Activated CD8-positive, alpha-beta T cell treated with anti-CD3 and anti-CD28 coated beads for 36 hours (primary cell): ENCODE measurements around the gene SYNJ2. TPM values are rescaled to one million over a fixed set of nuclear protein-coding genes. Genes with fewer than 3 reads are reported as not detected.

ENCODE experiments used
- ATAC-seq: fragments of 200-7000 bp; cut with Tn5 transposase; one replicate; pipeline ENCODE4 v1.10.0; 2021; ENCODE audit warnings: mild to moderate bottlenecking, moderate library complexity
- CTCF ChIA-PET: fragments of 350-600 bp; sonication (Branson Sonifier 250); formaldehyde crosslinking; loops from one replicate; lab custom pipeline; 2021; ENCODE audit warnings: antibody characterized with exemption; lab: Charles Lee
- POLR2A ChIA-PET: fragments of 350-600 bp; sonication (Branson Sonifier 250); formaldehyde crosslinking; loops from one replicate; lab custom pipeline; 2021; ENCODE audit warnings: antibody characterized with exemption; lab: Charles Lee
- DNase-seq: peaks from one replicate; pipeline ENCODE4 v3.0.0-alpha.2; 2020
- H3K27ac Mint-ChIP-seq: one replicate; pipeline ENCODE4 v1.8.0; 2021; ENCODE audit warnings: mild to moderate bottlenecking, mixed read lengths
- H3K27me3 Mint-ChIP-seq: one replicate; pipeline ENCODE4 v1.8.0; 2021; ENCODE audit warnings: mixed read lengths
- H3K36me3 Mint-ChIP-seq: one replicate; pipeline ENCODE4 v1.8.0; 2021; ENCODE audit warnings: low read depth, mixed read lengths
- H3K4me1 Mint-ChIP-seq: one replicate; pipeline ENCODE4 v1.8.0; 2021; ENCODE audit warnings: low read depth, mixed read lengths
- H3K4me3 Mint-ChIP-seq: one replicate; pipeline ENCODE4 v1.8.0; 2021; ENCODE audit warnings: mild to moderate bottlenecking, moderate library complexity, mixed read lengths
- H3K9me3 Mint-ChIP-seq: one replicate; pipeline ENCODE4 v1.8.0; 2021; ENCODE audit warnings: mixed read lengths
- intact Hi-C: fragments of 100-400 bp; cut with micrococcal nuclease; formaldehyde crosslinking; loops from one replicate; pipeline ENCODE4 v1.10.0; 2022
- total RNA-seq, 2 experiments: library from RNA; stranded (reverse); gene quantifications; one replicate each; pipeline ENCODE4 v1.2.3, GENCODE V29; 2021
- TF ChIP-seq, protein P1 (sequence below): fragments of 200-600 bp; IDR thresholded peaks from one replicate; pipeline ENCODE4 v1.8.0; 2022; ENCODE audit warnings: antibody characterized with exemption, mild to moderate bottlenecking

SYNJ2 gene
- total RNA-seq, 2 experiments from 2014 or later: 27.7 to 28.5 TPM

DNA sequence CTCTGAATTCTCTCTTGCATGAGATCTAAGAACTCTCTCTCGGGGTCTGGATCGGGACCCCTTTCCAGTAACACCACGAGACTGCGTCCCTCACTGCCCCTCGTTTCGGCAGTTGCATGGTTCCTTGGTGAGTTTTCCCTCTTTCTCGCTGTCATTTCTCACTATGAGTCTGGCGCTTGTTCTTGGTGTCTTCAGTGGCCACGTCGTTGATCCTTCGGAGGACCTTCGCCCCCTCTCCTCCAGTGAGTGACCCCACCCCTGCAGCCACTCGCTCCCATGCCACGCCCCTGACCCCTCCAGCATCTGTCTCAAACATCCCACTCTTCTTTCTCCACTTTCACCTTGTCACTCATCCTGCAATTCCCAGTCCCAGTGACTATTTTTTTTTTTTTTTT, 23.0 kb downstream of the SYNJ2 start:
- H3K27ac Mint-ChIP-seq: no peak overlapping the region
- no peak overlapping the region for H3K4me3 Mint-ChIP-seq
- TF ChIP-seq, protein P1, sequence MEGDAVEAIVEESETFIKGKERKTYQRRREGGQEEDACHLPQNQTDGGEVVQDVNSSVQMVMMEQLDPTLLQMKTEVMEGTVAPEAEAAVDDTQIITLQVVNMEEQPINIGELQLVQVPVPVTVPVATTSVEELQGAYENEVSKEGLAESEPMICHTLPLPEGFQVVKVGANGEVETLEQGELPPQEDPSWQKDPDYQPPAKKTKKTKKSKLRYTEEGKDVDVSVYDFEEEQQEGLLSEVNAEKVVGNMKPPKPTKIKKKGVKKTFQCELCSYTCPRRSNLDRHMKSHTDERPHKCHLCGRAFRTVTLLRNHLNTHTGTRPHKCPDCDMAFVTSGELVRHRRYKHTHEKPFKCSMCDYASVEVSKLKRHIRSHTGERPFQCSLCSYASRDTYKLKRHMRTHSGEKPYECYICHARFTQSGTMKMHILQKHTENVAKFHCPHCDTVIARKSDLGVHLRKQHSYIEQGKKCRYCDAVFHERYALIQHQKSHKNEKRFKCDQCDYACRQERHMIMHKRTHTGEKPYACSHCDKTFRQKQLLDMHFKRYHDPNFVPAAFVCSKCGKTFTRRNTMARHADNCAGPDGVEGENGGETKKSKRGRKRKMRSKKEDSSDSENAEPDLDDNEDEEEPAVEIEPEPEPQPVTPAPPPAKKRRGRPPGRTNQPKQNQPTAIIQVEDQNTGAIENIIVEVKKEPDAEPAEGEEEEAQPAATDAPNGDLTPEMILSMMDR: no peak
- H3K36me3 Mint-ChIP-seq: peaks cover 22% of the 10 kb centered on the region
- POLR2A ChIA-PET: no interaction called here
- no peaks in the 10 kb centered on the region for H3K9me3 Mint-ChIP-seq
- H3K27me3 Mint-ChIP-seq: no peaks in the 10 kb centered on the region
- ATAC-seq: no peak
- peaks cover 57% of the 10 kb centered on the region for H3K4me1 Mint-ChIP-seq
- intact Hi-C loops: no loop called here
- CTCF ChIA-PET: interaction anchor here (3.5 kb wide), 1 partner anchor 22 kb away, joined by 16 read pairs; no protein-coding TSS in a partner anchor
- DNase-seq: no peak

- H3K36me3 Mint-ChIP-seq: peaks cover 25% of the 10 kb centered on the region
- H3K9me3 Mint-ChIP-seq: no peaks in the 10 kb centered on the region
- ChIA-PET CTCF (interaction anchor here (1.1 to 1.5 kb wide), 3 partner anchors 9 to 21 kb away, joined by 3 to 5 read pairs (median 3); no protein-coding TSS in a partner anchor), POLR2A (no interaction called here)
- H3K4me1 Mint-ChIP-seq: peaks cover 67% of the 10 kb centered on the region
- no peak overlapping the region for H3K4me3 Mint-ChIP-seq
- no peak overlapping the region for H3K27ac Mint-ChIP-seq
- no peak for DNase-seq
- no peak for ATAC-seq
- no peaks in the 10 kb centered on the region for H3K27me3 Mint-ChIP-seq
- TF ChIP-seq, protein P1: no peak
- intact Hi-C loops: no loop called here
Measured at GRCh38 chr6:158005626-158006180, 24.0 kb downstream of the SYNJ2 start.

DNA sequence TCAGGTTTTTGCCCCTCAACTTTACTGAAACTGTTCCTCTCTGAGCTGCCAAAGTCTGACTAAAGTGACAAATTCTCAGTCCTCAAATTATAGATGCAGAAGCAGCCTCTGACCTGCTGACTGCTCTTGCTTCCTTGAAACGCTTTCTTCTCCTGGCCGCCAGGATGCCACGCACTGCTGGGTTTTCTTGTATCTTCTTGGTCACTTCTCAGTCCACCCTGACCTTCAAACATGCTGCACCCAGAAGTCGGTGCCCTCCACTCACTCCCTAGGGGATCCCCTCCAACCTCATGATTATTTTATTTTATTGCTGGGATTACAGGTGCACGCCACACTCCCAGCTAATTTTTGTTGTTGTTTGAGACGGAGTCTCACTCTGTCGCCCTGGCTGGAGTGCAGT, 24.7 kb downstream of the SYNJ2 start:
- Mint-ChIP-seq H3K27ac (no peak overlapping the region), H3K4me3 (no peak overlapping the region)

GRCh38 chr6:158006821-158007570, 25.3 kb downstream of the SYNJ2 start:
- POLR2A ChIA-PET: interaction anchor here (0.6 to 1.0 kb wide), 3 partner anchors 26 to 86 kb away, joined by 3 read pairs; no protein-coding TSS in a partner anchor
- no peak for DNase-seq
- no peaks in the 10 kb centered on the region for H3K27me3 Mint-ChIP-seq
- peaks cover 73% of the 10 kb centered on the region for H3K4me1 Mint-ChIP-seq
- intact Hi-C loops: no loop called here
- peaks cover 18% of the 10 kb centered on the region for H3K36me3 Mint-ChIP-seq
- TF ChIP-seq, protein P1: no peak
- no peak overlapping the region for H3K4me3 Mint-ChIP-seq
- H3K27ac Mint-ChIP-seq: no peak overlapping the region
- H3K9me3 Mint-ChIP-seq: no peaks in the 10 kb centered on the region
- CTCF ChIA-PET: interaction anchor here (1.4 to 1.8 kb wide), 3 partner anchors 19 to 22 kb away, joined by 3 to 15 read pairs (median 5); no protein-coding TSS in a partner anchor
- no peak for ATAC-seq

More for the DNA sequence above, 24.7 kb downstream of the SYNJ2 start:
- H3K36me3 Mint-ChIP-seq: peaks cover 21% of the 10 kb centered on the region
- H3K4me1 Mint-ChIP-seq: peaks cover 72% of the 10 kb centered on the region
- DNase-seq: no peak
- intact Hi-C loops: no loop called here
- ATAC-seq: no peak
- TF ChIP-seq, protein P1: no peak
- no peaks in the 10 kb centered on the region for H3K27me3 Mint-ChIP-seq
- CTCF ChIA-PET: interaction anchor here (1.1 to 1.5 kb wide), 3 partner anchors 9 to 22 kb away, joined by 3 to 5 read pairs (median 3); no protein-coding TSS in a partner anchor
- POLR2A ChIA-PET: interaction anchor here (0.6 to 0.7 kb wide), 2 partner anchors 41 to 87 kb away, joined by 3 read pairs; no protein-coding TSS in a partner anchor
- H3K9me3 Mint-ChIP-seq: no peaks in the 10 kb centered on the region

DNA sequence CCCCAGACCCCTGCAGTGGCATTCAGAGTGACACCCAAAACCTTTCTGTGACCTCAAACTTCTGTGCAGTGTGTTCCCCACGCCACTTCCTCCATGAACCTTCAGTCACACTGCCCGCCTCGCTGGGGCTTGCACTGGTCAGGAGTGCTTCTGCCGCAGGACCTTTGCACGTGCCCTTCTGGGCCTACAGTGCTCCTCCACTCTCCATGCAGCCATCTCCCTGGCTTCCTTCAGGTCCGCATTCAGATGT, 27.1 kb downstream of the SYNJ2 start:
- TF ChIP-seq, protein P1: no peak
- H3K36me3 Mint-ChIP-seq: peaks cover 22% of the 10 kb centered on the region
- POLR2A ChIA-PET: interaction anchor here (1.3 to 1.8 kb wide), 2 partner anchors 13 to 17 kb away, joined by 5 read pairs; no protein-coding TSS in a partner anchor
- ATAC-seq: peak; percentile 28
- intact Hi-C loops: no loop called here
- no peaks in the 10 kb centered on the region for H3K9me3 Mint-ChIP-seq
- H3K4me1 Mint-ChIP-seq: peaks cover 67% of the 10 kb centered on the region
- DNase-seq: no peak
- CTCF ChIA-PET: interaction anchor here (1.8 kb wide), 1 partner anchor 18 kb away, joined by 15 read pairs; no protein-coding TSS in a partner anchor
- peak overlapping the region; percentile 72 for H3K27ac Mint-ChIP-seq
- H3K4me3 Mint-ChIP-seq: no peak overlapping the region
- no peaks in the 10 kb centered on the region for H3K27me3 Mint-ChIP-seq
